ENCODE results near the gene SOX6. TPM values are rescaled to one million over a fixed set of nuclear protein-coding genes. Genes with fewer than 3 reads are reported as not detected.

The SOX6 gene
- total and polyA plus RNA-seq, 2 donors (not counting 3 experiments of a cell fraction or from before 2014, with no cell fraction given), result 0.14 to 3.7 TPM

DNA sequence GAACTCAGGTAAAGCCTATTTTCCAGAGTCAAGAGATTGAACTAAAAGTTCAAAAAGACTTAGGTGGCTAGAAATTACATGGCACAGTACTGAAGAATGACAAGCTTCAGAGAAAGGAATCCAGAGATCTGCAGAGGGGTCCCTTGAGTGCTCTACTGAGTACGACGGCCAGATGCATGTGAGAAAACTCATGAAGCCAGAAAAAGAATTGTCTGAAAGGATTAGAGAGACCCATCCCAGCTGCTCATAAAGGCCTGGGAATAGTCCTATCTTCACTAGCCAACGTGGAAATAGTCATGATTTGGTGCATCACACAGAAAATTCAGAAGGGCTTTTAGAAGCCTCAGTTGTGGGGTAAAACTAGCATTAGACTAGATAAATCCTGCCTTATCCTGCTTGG, 91.3 kb downstream of the SOX6 start:
- Histone ChIP-seq H3K4me1 (ENCODE audit: control insufficient read depth, extremely low read depth, insufficient read depth, low read length) (no peaks in the 10 kb centered on the region), H3K9me3 (replicated peaks; ENCODE audit: control insufficient read depth, insufficient read depth, low read length) (no peaks in the 10 kb centered on the region), H3K9ac (replicated peaks; ENCODE audit: extremely low read depth, insufficient read depth, low read length) (no peak overlapping the region), H3K4me2 (ENCODE audit: insufficient read depth, low read length) (no peak overlapping the region), H3K79me2 (ENCODE audit: control insufficient read depth, insufficient read depth, low read length) (no peaks in the 10 kb centered on the region), H3K27ac (ENCODE audit: insufficient read depth, low read depth, low read length) (no peak overlapping the region), H3K9me1 (replicated peaks; ENCODE audit: control insufficient read depth, extremely low read depth, insufficient read depth, low read length) (no peaks in the 10 kb centered on the region), H4K20me1 (replicated peaks; ENCODE audit: control insufficient read depth, extremely low read depth, insufficient read depth, low read length) (no peaks in the 10 kb centered on the region), H3K4me3 (replicated peaks in 1 of 3; ENCODE audit: insufficient read depth in 1 of 3, low read depth in 1 of 3, low read length in 3 of 3) (no peak overlapping the region), H2AFZ (ENCODE audit: low read depth, low read length) (no peak overlapping the region), H3K27me3 (ENCODE audit: control insufficient read depth in 2 of 2, insufficient read depth in 2 of 2, low read length in 2 of 2) (no peaks in the 10 kb centered on the region), H3K36me3 (ENCODE audit: control insufficient read depth in 2 of 2, extremely low read depth in 1 of 2, insufficient read depth in 2 of 2, low read length in 2 of 2) (no peaks in the 10 kb centered on the region)
- ChIA-PET CTCF (interaction anchor here (1.2 kb wide), 1 partner anchor 15 kb away, joined by 3 read pairs; no protein-coding TSS in a partner anchor), POLR2A (no interaction called here)
- intact Hi-C loops (cut with micrococcal nuclease), result no loop called here
- dilution Hi-C loops (cut with MboI; ENCODE audit: extremely low pct_ligation_motif_present, low sequenced_read_pairs), result no loop called here
- BruUV-seq (replicated peaks), result no TSS peak
- TF ChIP-seq MYC (IDR thresholded peaks at IDR 0.05; ENCODE audit: low read depth, low read length), result no peak
- FAIRE-seq, result no peak
- DNase-seq (ENCODE audit: low read depth, low spot score), result no peak

DNA sequence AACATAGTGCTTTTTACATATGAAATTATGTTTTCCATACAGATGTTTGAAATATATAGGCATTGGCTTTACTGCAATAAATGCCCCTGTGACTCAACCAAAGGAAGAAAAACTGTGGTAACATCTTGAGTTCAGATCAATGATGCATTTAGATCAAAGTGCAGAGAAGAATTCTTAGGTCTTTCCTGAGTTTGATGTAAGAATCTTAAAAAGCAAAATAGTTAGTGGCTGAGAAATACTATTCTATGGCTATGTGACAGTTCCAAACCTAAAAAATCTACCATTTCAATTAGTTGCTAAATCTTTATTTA, 93.7 kb downstream of the SOX6 start:
- no peaks in the 10 kb centered on the region for H3K4me1 ChIP-seq (ENCODE audit: control insufficient read depth, extremely low read depth, insufficient read depth, low read length)
- no peak overlapping the region for H3K4me3 ChIP-seq (replicated peaks in 1 of 3; ENCODE audit: insufficient read depth in 1 of 3, low read depth in 1 of 3, low read length in 3 of 3)
- CTCF ChIA-PET, result interaction anchor here (1.0 kb wide), 1 partner anchor 11 kb away, joined by 4 read pairs; no protein-coding TSS in a partner anchor
- POLR2A ChIA-PET, result no interaction called here
- no peak overlapping the region for H3K9ac ChIP-seq (replicated peaks; ENCODE audit: extremely low read depth, insufficient read depth, low read length)
- no peak overlapping the region for H3K27ac ChIP-seq (ENCODE audit: insufficient read depth, low read depth, low read length)
- H3K79me2 ChIP-seq (ENCODE audit: control insufficient read depth, insufficient read depth, low read length), result no peaks in the 10 kb centered on the region
- no peak for DNase-seq (ENCODE audit: low read depth, low spot score)
- no peaks in the 10 kb centered on the region for H3K9me3 ChIP-seq (replicated peaks; ENCODE audit: control insufficient read depth, insufficient read depth, low read length)
- intact Hi-C loops (cut with micrococcal nuclease), result no loop called here
- no peak for TF ChIP-seq FOS (IDR thresholded peaks at IDR 0.05; ENCODE audit: borderline replicate concordance, insufficient read depth, low read length)
- H3K36me3 ChIP-seq (ENCODE audit: control insufficient read depth in 2 of 2, extremely low read depth in 1 of 2, insufficient read depth in 2 of 2, low read length in 2 of 2), result no peaks in the 10 kb centered on the region
- H4K20me1 ChIP-seq (replicated peaks; ENCODE audit: control insufficient read depth, extremely low read depth, insufficient read depth, low read length), result no peaks in the 10 kb centered on the region
- FAIRE-seq, result no peak
- H3K27me3 ChIP-seq (ENCODE audit: control insufficient read depth in 2 of 2, insufficient read depth in 2 of 2, low read length in 2 of 2), result no peaks in the 10 kb centered on the region
- no peak overlapping the region for H3K4me2 ChIP-seq (ENCODE audit: insufficient read depth, low read length)
- BruUV-seq (replicated peaks), result no TSS peak
- H3K9me1 ChIP-seq (replicated peaks; ENCODE audit: control insufficient read depth, extremely low read depth, insufficient read depth, low read length), result no peaks in the 10 kb centered on the region
- no peak overlapping the region for H2AFZ ChIP-seq (ENCODE audit: low read depth, low read length)
- dilution Hi-C loops (cut with MboI; ENCODE audit: extremely low pct_ligation_motif_present, low sequenced_read_pairs), result no loop called here
